ENCODE results near the gene CNTFR.

Gene CNTFR

DNA sequence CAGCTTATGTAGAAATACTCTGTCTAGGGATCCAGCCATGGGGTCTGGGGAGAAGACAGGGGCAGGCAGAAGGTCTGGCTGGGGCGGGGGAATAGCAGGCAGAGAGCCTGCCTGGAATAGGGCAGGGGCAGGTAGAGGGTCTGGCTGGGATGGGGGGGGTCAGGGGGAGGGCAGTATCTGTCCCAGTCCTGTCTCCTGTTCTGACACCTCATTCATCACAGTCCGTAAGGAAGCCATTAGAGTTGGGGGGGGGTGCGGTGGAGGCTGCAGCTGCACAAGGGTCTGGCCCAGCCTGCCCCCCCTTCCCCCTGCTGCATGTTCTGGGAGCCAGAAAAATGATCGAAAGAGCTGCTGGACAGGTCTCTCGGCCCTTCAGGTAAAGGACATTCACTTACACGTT, 32.6 kb downstream of the CNTFR start:
- Histone ChIP-seq H3K4me1 (ENCODE audit: control insufficient read depth in 1 of 2, insufficient read depth in 1 of 2, low read depth in 1 of 2, low read length in 1 of 2) (no peaks in the 10 kb centered on the region), H3K9me3 (no peaks in the 10 kb centered on the region), H3K36me3 (no peaks in the 10 kb centered on the region), H3K27ac (no peak overlapping the region), H3K4me3 (ENCODE audit: low read depth in 1 of 2, low read length in 1 of 2) (no peak overlapping the region), H3K27me3 (peaks cover 51% of the 10 kb centered on the region)
- TF ChIP-seq CTCF (IDR thresholded peaks at IDR 0.05), result no peak

GRCh38 chr9:34555936-34556525, 33.5 kb downstream of the CNTFR start:
- H3K27me3 ChIP-seq, result peaks cover 45% of the 10 kb centered on the region

GRCh38 chr9:34555500-34555899, 34.0 kb downstream of the CNTFR start:
- Histone ChIP-seq H3K27me3 (peaks cover 39% of the 10 kb centered on the region), H3K9me3 (no peaks in the 10 kb centered on the region), H3K36me3 (no peaks in the 10 kb centered on the region), H3K4me1 (ENCODE audit: control insufficient read depth in 1 of 2, insufficient read depth in 1 of 2, low read depth in 1 of 2, low read length in 1 of 2) (no peaks in the 10 kb centered on the region), H3K4me3 (ENCODE audit: low read depth in 1 of 2, low read length in 1 of 2) (no peak overlapping the region), H3K27ac (no peak overlapping the region)
- TF ChIP-seq CTCF (IDR thresholded peaks at IDR 0.05), result no peak

More at GRCh38 chr9:34555936-34556525, 33.5 kb downstream of the CNTFR start:
- H3K9me3 ChIP-seq, result no peaks in the 10 kb centered on the region
- H3K27ac ChIP-seq, result no peak overlapping the region
- no peaks in the 10 kb centered on the region for H3K4me1 ChIP-seq (ENCODE audit: control insufficient read depth in 1 of 2, insufficient read depth in 1 of 2, low read depth in 1 of 2, low read length in 1 of 2)
- no peak for TF ChIP-seq CTCF (IDR thresholded peaks at IDR 0.05)
- H3K36me3 ChIP-seq, result no peaks in the 10 kb centered on the region
- no peak overlapping the region for H3K4me3 ChIP-seq (ENCODE audit: low read depth in 1 of 2, low read length in 1 of 2)

DNA sequence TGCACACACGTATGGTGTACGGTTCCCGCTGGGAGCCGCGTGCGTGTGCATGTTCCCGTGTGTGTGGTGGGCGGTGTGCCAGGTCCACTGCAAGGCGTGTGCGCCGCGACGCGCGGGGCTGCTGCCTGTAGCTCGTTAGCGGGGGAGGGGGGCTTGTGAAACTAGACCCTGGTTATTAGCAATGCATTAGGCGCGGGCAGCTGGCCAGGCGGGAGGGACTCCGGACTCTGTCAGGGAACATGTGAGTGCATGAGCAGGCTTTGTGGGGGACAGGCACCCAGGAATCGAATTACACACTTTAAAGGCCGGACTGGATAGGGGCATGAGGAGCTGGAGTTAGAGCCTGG, 34.5 kb downstream of the CNTFR start:
- Histone ChIP-seq H3K9me3 (no peaks in the 10 kb centered on the region), H3K27ac (no peak overlapping the region), H3K36me3 (no peaks in the 10 kb centered on the region), H3K4me3 (ENCODE audit: low read depth in 1 of 2, low read length in 1 of 2) (no peak overlapping the region), H3K4me1 (ENCODE audit: control insufficient read depth in 1 of 2, insufficient read depth in 1 of 2, low read depth in 1 of 2, low read length in 1 of 2) (no peaks in the 10 kb centered on the region), H3K27me3 (peaks cover 34% of the 10 kb centered on the region)
- TF ChIP-seq CTCF (IDR thresholded peaks at IDR 0.05), result no peak

DNA sequence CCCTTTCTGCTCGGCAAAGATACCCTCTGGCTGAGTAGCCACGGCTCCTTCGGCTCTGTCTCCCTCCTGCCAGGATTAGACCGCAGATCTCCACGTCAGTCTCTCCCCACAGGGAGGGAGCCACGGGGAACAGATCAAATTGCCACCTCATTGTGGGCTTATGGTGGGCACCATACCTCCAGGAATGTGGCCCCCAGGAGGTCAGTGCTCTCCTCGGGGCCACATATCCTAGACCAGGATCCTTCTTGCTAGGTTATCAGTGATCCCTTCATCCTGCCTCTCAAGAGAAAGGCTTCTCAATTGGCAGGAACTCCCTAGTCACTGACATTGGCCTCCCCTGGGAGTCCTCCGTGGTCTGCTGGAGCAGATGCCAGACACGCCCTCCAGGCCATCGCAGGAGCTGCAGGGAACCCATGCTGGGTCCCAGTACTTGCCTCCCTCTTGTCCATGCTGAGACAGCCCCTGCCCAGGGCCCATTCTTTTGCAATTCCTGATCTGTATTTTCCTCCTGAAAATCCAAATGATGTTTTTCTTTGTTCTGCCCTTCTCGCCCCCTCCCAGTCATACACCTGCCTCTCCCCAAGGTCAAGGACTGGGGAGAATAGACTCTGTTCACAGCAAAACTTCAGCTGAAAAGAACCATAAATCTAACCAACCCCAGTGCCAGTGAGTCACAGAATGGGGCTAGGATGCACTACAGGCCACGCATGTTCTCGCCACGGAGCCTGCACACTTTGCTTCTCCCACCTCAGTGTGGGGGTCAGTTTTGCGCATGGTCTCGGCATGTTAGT, 35.1 kb downstream of the CNTFR start:
- peaks cover 28% of the 10 kb centered on the region for H3K27me3 ChIP-seq
- H3K36me3 ChIP-seq, result no peaks in the 10 kb centered on the region
- no peak for TF ChIP-seq CTCF (IDR thresholded peaks at IDR 0.05)
- no peaks in the 10 kb centered on the region for H3K4me1 ChIP-seq (ENCODE audit: control insufficient read depth in 1 of 2, insufficient read depth in 1 of 2, low read depth in 1 of 2, low read length in 1 of 2)
- no peaks in the 10 kb centered on the region for H3K9me3 ChIP-seq
- no peak overlapping the region for H3K27ac ChIP-seq
- no peak overlapping the region for H3K4me3 ChIP-seq (ENCODE audit: low read depth in 1 of 2, low read length in 1 of 2)

All from neutrophil (primary cell).